ENCODE results near the gene PARD6B.

- no peak for TF ChIP-seq POLR2AphosphoS5 (IDR thresholded peaks at IDR 0.05; ENCODE audit: low read depth, low read length)
- TF ChIP-seq POLR2A (IDR thresholded peaks at IDR 0.05; ENCODE audit: low read depth, low read length) = no peak
Measured at GRCh38 chr20:50799176-50799889, 68.0 kb downstream of the PARD6B start.

Measured in GM12892 (cell line).